HG02870 (cell line): ENCODE measurements around the gene PARD3.

Experiments used
- ATAC-seq: cut with Tn5 transposase; IDR thresholded peaks from one replicate; pipeline ENCODE4 v1.9.1; 2021; ENCODE audit warnings: mild to moderate bottlenecking, moderate library complexity; ENCODE audit not compliant: unreplicated experiment

PARD3 gene

DNA sequence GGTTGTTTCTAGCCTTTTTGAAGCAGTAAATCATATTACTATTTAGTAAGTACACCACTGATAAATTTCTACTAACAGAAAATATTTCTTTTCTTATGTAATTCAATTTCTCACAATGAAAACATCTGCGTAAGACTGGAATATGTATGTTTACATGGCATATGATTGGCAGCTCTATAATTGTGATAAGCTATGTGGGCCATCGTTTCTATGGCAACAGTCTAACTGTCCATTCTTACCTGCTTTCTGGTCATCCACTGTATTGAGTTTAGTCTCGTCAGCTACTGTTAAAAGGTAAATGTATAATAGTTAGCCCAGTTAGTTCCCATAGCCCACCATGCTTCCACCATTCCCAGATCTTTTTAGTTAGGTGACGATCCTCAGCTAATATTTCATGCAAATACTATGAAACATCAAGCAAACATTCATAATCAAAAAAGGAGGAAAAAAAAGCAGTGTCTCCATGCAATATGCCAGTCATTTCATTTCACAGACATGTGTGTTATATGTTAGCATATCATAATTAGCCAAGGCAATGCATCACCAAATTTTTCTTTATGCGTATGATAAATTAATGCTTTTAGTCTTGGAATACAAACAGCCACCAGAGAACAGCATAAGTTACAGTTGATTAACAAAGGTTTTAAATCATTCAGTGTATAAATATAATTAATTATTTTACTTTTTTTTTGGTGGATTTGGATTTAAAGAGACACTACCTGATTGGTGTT, 479.0 kb downstream of the PARD3 start:
- no peak for ATAC-seq

DNA sequence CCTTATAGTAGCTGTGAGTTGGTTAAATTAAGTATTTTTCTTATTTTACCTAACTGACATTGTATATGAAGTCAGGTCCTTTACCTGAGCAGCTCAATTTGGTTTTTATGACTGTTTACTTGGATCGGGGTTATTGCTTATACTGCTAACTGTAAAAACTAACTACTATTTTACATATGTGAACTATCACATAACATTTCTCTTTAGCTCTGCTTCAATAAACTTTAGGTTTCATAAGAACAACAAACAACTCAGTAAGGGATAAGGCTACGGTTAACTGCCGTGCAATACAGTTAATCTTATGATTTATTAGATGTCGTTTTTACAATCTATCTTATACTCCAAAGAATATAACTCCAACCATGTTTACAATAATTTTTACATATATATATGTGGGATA, 480.2 kb downstream of the PARD3 start:
- no peak for ATAC-seq

DNA sequence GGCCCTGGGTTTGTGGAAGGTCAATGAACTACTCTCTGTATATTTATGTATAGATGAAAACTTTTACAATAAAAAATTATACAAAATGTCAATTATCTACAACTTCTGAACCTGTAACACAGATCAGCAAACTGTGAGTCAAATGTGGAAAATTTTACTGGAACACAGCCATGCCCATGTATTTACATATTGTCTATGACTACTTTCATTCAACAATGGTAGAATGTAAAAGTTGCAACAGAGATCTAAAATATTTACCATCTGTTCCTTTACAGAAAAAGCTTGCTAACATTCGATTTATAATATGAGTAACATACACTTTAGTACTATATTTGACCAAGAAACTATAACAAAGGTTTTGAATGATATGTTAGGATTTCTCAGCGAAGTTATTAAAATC, 481.6 kb downstream of the PARD3 start:
- no peak for ATAC-seq

DNA sequence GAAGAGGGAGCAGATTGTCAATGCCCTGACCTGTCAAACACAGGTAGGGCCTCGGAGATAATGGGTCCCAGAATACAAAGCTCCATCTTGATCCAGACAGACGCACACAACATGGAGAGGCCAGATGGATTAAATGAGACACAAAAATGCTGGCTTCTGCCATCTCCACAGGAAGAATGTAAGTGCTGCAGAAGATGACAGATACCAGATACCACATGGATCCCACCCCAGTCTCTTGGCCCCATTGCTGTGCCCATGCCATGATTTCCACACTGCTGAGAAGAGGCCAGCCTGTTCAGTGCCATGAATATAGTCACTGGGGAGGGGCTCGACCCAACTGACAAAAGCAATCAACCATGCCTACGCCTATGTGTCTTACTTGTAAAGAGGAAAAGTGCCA, 487.9 kb downstream of the PARD3 start:
- no peak for ATAC-seq

DNA sequence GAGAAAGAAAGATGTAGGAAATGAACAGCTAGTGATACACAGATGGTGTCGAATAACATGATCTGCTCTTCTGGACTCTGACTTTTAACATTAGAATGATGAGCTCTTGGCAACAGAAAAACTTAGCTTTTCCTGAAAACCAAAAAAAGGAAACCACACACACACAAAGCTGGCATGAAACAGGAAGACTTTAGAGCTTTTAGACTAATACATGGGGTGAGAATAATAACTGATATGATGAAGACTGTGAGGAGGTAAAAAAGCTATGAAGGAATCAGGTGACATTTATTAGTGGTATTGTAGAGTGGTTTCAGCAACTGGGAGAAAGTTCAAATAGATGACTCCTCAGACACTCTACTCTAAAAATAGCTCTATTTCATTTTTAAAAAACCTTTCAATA, 491.9 kb downstream of the PARD3 start:
- ATAC-seq, result no peak

DNA sequence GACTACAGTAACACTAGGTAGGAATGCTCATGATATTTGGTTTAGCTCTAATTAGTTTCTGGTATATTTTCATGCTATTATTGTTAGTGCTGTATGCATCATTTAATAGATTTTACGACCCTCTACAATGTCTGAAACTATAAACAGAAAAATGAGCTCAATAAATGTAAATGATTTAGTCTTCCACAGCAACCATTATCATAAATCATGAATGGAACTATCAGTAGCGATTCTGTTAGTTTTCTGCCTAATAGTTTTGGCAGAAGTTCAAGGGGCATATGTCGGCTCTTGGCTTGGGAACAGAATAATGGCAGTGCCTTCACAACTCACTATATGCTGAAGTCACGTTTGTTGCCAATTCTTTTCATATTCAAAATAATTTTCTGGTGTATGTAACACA, 494.8 kb downstream of the PARD3 start:
- no peak for ATAC-seq

DNA sequence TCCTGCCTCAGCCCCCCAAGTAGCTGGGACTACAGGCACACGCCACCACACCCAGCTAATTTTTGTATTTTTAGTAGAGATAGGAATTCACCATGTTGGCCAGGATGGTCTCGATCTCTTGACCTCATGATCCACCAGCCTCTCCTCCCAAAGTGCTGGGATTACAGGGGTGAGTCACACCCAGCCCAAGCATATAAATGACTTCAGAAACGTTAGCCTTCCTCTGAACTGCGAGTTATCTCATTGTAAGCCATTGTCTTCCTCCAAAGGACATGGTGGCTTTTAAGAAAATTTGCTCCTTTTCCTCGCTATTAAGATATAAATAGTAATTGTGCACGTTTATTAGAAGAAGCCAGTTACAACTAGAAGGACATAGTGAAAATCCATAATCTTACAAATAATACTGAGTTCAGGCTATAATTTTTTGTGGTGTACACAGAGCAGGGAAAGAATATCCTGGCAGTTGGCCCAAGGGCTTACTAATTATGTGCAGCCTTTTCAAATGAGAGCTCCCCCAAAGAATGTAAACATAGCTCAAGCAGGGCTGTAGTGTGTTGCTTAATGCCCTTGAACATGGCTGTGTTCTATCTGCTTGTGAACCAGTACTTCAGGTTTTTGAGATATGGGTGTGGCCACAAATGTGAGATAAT, 495.8 kb downstream of the PARD3 start:
- no peak for ATAC-seq

DNA sequence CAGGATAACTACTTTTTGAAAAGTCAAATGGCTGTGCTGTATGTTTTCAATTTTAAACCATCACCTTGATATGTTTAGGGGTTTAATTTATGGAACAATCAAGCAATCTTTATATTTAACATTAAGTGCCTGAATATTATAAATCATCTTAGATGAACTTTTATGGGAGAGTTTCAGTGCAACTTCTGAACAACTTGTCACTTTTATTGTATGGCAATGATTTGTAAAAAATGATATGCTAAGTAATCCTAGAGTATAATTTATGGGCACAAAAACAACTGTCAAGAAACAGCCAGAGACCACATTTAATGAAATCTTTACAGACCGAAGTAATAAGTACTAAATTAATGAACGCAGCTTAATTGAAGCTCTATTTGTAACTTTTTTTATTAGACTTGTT, 498.9 kb downstream of the PARD3 start:
- ATAC-seq, result no peak

DNA sequence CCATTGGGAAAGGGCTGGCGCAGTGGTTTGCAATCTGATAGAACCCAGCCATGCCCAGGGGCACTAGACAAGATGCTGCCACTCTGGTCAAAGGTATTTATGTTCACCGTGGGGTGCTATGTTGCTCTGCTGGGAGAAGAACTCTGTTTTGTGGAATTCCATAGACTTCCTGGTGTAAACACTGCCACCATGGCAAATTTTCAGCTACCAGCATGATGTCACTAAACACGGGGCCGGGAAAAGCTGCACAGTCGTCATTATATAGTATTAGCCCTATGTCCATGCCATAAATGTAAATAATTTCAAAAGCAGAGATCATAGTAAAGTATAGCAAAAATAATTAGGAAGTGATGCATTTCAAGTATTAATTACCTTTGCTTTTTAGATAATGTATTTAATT, 500.6 kb downstream of the PARD3 start:
- ATAC-seq, result no peak

DNA sequence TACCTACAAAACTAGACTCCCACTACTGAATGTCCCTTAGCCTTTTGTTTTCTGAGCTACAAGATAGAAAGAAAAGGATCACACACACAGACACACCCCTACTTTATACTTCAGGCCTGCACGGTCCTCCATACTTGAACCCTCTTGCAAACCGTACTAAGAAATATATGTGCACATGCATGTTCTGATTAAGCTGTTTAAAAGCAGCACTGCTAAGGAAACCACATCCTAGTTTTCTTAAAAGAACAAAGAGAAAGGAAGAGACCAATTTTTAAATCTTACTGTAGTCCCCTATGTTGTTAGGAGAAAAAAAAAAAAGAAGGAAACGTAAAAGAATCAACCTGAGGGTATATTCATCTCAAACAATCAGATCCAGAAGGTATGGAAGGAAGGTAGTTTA, 501.2 kb downstream of the PARD3 start:
- no peak for ATAC-seq

DNA sequence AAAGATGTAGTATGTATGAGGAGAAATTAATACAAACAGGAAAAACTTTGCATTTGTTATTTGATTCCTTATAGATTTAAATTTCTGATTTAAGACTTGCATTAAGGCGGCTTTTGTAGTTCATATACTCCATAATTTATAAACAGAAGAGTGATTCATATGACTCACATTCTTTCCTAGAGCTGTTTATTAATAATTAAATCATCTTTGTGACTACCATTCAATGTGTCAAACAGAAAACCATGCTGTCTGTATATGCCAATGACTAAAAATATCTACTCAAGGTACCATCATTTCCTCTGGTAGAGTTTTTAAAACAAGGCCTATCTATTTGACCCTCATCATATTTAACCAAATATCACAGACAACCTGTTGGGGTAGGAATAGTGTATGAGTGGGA, 501.7 kb downstream of the PARD3 start:
- ATAC-seq, result no peak

DNA sequence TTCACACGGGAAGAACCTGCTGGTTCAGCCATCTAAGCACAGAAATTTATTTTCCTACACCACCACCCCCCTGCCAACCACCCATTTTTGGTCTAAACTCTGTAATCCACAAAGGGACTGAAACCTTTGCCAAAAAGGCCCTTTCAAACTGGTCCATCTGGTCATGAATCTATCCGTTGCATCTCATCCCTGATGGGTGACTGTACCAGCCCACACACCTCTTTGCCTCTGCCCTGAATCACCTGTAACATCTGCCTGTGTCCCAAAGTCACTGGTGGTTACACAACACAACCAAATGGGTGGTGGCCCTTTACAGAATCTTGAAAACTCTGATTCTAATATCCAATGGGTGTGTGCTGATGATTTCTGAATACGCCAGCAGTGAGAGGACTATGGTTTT, 503.4 kb downstream of the PARD3 start:
- ATAC-seq, result no peak

DNA sequence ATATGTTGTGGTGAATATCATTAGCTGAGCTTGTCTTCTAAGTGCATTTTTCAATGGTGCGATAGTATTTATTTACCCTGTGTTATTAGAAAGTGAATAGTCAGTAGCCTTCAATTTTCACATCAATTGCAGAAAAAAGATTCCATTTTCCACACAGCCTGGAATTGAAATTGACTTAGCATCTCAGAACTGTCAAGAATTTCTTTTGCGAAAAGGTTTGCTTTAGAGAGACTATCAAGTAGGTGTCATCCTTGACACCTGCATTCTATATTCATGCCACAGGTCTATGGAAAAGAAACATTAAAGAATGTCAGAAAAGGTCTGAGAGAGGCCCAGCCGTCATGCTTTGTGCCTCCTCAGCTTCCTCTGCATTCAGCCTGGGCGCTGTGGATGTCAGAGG, 504.9 kb downstream of the PARD3 start:
- no peak for ATAC-seq

DNA sequence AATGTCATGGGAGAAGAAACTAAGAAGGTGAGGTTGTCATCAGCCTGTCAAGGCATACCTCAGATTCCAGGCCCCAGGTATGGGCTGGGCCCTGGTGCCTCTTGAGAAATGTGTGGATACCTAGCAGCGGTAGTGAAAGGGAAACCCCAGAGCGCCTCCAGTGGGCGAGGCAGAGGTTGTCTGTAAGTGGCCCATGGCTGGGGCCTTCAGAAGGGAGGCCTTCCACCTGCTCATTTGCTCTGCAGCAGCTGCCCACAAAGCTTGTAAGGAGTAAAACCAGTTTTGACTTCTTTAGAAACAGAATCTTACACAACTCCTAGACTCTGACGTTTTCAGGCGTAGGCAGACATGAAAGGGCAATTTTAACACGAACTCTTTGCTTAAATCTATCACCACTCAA, 509.9 kb downstream of the PARD3 start:
- ATAC-seq, result peak; percentile 97

DNA sequence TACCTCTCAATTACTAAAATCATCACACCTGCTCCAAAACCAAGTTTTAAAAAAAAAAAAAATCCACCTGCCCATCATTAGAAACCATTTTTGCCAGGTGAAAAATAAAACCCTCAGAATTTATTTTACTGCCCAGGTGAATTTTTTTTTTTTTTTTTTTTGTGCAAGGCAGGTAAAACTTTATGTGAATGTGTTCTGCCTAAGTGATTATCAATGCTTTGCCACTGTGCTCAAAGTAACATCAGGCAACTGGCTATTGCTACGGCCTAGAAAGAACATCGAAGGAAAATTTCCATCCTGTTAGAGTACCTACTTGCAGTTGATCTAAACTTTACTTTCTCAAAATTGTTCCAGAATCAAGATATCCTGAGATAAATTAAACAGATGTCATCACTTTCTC, 512.1 kb downstream of the PARD3 start:
- no peak for ATAC-seq

DNA sequence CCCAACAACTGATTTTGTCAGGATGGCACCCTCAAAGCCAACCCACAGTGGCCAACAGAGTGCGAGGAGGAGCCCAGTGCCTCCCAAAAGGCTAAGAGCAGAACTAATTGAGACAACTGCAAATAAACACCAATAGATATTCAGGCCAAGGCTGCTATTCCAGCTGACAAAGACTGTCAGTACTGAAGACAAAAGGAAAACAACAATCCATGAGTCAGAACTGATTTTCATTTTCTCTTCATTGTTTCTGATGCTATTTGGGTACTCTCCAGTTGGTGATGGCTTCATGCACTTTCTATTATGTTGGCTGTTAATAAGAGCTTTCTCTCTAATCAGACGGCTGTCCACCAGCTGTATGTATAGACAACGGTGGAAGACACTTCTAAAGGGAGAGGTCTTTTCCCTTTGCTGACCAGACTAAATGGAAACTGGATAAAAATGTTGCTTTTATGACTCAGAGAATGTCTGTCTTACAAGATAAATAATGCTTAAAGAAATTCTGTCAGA, 515.9 kb downstream of the PARD3 start:
- ATAC-seq, result peak; percentile 66

DNA sequence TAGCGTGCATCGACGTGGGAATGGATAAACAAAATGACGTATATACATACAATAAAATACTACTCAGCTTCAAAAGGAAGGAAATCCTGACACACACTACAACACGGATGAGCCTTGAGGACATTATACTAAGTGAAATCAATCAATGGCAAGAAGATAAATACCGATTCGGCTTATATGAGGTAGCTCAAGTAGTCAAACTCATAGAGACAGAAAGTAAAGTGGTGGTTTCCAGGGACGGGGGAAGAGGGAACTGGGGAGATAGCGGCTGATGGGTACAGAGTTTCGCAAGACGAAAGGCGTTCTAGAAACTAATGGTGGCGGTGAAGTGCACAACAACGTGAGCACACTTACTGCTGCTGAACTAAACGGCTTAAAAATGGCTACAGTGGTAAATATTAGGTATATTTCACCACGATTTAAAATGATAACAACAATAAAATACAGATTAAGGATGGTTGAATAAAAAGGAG, 516.7 kb downstream of the PARD3 start:
- ATAC-seq, result no peak

DNA sequence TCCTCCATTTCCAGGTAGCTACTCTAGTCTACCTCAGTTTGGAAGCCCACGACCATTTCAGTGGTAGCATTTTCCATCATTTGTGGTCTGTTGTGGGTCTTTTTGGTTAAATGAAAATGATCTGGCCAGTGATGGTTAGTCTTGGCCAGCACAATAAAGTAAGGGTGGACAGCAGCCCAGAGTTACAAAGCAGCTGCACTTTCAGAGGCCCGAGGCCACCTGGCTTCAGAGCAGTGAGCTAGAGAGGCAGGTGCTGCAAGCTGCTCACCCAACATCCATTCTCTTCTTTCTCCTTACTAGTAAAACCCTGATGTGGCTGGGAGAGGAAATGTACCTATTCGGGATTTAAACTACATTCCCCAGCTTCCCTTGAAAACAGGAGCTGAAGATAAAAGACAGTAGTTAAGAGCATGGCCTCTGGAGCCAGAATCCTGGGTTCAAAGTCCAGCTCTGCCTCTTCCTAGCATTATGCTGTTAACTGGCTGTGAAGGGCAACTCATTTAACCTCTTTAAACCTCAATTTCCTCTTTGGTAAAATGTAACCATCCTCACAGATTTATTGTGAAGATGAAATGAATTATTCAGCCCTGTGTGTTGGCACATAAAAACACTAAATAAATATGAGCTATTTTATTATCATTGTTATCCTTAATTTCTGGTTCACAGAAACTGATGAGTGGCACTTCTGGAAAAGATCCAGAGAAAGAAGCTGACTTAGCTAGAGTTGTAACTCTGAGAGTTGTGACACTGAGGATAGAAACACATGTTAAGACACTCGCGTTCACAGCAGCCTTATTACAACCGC, 517.4 kb downstream of the PARD3 start:
- ATAC-seq, result no peak

DNA sequence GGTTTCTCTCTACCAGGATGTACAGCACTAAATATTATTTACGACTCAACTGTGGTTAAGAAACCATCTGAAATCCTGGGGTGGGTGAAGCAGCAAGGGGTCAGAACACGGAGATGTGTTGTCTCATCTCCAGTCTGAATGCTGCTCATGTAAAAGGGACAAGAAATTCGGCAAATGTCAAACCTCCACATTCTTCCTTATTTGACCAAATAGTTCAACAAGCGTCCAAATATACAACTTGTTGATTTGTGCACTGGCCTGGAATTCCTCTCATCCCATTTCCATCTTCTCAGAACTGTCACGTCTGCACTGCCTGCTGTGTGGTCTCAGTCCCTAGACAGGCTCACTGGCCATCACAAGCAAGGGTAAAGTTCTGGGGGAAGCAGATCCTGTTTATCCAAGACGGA, 520.0 kb downstream of the PARD3 start:
- ATAC-seq, result no peak

DNA sequence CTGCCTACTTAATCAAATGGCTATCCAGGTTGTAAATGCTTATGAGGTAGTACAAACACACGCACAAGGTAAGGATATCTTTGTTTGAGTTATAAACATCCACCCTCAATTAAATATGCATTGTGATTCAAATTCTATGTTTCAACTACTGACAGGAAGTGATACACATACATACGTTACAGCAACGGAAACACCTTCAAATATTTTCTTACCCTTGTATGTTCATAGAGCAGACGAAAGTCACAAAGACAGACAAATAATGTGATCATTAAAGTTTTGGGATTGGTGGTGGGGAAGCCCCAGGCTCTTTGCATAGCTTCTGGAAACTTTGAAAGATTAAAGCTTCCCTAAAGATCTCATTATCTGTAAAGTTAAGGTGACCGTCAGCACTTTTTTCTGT, 521.0 kb downstream of the PARD3 start:
- no peak for ATAC-seq

DNA sequence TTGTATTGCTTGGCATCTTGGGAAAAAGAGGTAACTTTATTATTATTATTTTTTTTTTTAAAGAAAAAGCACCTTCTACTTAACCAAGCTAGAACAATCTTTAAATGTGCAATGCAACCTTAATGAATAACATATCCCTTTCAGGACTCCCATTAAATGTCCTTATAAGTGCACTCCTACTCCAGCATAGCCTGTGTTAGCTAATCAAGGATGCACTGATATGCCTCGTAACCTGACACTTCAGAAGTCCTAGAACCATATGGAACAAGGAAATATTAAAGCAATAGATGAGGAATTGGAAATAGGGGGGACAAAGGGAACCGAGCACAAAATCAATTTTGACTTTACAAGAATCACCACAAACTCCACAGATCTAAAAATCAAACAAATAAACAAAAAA, 522.4 kb downstream of the PARD3 start:
- no peak for ATAC-seq

DNA sequence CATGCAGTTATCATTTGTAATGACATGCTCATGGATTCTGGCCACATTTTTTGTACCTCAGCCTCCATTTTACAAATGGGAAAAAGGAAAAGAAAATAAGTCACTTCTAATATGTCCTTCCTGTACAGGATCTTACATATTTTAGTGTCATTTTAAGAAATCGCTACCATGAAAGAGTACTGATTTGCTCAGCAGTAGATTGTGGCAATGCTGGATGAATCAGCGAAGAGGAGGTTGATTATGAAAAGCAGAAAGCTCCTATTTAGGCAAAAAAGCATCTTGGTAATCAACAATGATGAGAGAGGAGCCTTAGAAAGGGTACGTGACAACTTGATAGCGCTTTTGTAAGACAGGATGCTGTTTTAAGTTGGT, 522.9 kb downstream of the PARD3 start:
- no peak for ATAC-seq
